ENCODE measurements around the gene PGM3. TPM values are rescaled to one million over a fixed set of nuclear protein-coding genes. Genes with fewer than 3 reads are reported as not detected.
A peak's percentile ranks its signal among the peaks of the same experiment; 100 is the strongest.
"Not testable (repeated sequence)": the region's sequence is repeated elsewhere in the genome, so short reads cannot be mapped to it uniquely, and the experiment has no call there.

PGM3 gene
- polyA plus RNA-seq, 3 donors from 2014 or later, result 1.7 to 8.3 (median 7.8) TPM

DNA sequence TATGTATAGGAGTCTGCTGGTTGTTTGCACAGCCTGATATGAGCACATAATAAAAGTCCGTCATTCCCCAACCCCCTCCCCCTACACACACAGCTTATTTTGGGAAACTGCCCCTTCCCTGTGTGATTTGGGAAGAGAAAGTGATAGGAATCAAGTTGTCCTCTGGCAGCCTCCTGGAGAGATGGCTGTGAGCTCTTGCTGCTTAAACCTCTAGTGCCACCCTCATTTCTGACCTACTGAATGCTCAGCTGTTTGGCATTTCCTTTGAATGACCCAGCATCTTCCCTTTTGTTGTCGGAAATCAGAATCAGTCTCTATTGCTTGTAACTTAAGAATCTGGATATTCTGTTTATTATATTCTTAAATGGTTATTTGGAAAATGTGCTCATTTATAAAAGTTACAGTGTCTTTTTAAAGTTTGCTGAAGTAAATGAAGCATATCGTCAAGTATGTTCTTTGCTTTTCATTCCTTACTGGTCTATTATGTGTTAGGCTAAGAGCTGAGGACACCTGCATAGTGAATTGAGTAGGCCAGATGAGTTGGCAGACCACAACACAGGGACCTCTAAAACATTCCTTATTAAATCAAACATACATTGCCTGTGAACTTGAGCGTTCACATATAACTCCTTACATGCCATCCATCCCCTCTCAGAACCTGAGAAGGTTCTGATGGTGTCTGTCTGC is 5.6 kb upstream of the PGM3 start:
- H3K4me3 Mint-ChIP-seq, result no peak overlapping the region

DNA sequence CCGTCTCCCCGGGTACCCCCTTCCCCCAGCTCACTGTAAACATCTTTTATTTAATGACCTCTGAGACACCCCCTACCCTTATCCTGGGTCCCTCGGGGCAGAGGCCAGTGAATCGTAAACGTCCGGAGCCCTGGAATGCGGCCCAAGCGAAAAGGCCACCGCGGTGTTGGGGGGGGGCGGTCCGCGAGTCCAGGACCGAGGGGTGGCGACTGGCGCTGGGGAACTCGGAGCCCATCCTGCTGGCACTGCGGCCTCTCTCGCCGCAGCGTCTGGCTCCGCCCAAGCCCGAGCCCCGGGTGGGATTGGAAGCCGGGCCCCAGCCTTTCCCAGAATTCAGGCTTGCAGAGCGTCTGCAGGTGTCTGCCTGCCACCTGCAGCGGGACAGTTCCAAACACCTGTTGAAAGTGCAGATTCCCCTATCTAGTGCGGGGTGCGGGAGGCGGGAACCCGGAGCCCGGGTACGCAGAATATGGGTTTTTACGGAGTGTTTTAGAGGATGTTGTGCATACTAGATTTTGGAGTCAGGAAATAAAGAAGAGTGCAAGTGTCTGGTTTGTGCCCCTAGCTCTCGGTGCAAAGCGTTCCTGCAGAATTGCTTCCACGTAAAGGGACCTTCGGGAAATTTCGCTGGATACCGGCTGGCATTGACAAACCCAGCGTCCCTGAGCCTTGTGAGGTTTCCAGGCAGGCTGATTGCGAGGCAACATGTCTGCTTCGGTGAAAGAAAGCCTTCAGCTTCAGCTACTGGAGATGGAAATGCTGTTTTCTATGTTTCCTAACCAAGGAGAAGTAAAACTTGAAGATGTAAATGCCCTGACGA is 892 bp upstream of the PGM3 start:
- peaks cover 4 to 6% (median 5%) of the 10 kb centered on the region in 3 donors for H3K36me3 Mint-ChIP-seq
- H3K9me3 Mint-ChIP-seq, result no peaks in the 10 kb centered on the region
- peak overlapping the region in 4 of 6 donors; percentile 24 to 77 (median 49) for H3K27ac Mint-ChIP-seq
- peaks cover 24 to 33% of the 10 kb centered on the region in 2 donors for H3K4me1 Mint-ChIP-seq
- peak; percentile 15 to 24 (median 20) for DNase-seq
- H3K4me3 Mint-ChIP-seq, result peak overlapping the region; percentile 67 to 99 (median 72)
- H3K27me3 Mint-ChIP-seq (ENCODE audit: low read depth in 3 of 3), result peaks cover 6 to 10% (median 9%) of the 10 kb centered on the region in 3 donors

More for the DNA sequence above, 5.6 kb upstream of the PGM3 start:
- H3K4me1 Mint-ChIP-seq, result peaks cover 6 to 14% of the 10 kb centered on the region in 2 donors
- DNase-seq, result no peak
- H3K9me3 Mint-ChIP-seq, result no peaks in the 10 kb centered on the region
- H3K27me3 Mint-ChIP-seq (ENCODE audit: low read depth in 3 of 3), result peaks cover 0 to 2% (median 0%) of the 10 kb centered on the region in 3 donors
- no peaks in the 10 kb centered on the region for H3K36me3 Mint-ChIP-seq
- no peak overlapping the region for H3K27ac Mint-ChIP-seq

DNA sequence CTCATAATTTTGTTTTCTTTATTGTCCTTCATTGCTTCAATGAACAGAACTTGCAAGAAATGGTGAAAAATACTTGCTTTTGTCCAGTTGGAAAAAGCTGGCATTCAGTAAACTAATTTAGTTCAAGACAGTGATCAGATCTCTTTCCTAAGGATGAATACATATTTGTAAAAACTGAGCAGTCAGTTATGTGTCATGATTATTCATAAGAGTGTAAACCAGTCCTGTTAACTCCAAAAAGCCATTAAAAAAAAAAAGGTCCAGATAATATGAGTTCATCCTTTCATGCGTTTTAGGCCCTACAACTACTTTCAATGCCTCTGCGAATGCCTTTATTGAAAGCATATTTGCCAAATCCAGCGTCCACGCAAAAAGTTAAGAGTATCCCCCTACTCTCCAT is 609 bp downstream of the PGM3 start:
- Mint-ChIP-seq H3K4me3 (peak overlapping the region; percentile 91 to 99 (median 98)), H3K9me3 (no peaks in the 10 kb centered on the region), H3K4me1 (peaks cover 24 to 33% of the 10 kb centered on the region in 2 donors), H3K27ac (peak overlapping the region; percentile 60 to 98 (median 90)), H3K27me3 (ENCODE audit: low read depth in 3 of 3) (peaks cover 6 to 10% (median 9%) of the 10 kb centered on the region in 3 donors), H3K36me3 (peaks cover 4 to 9% (median 5%) of the 10 kb centered on the region in 3 donors)
- DNase-seq, result no peak

DNA sequence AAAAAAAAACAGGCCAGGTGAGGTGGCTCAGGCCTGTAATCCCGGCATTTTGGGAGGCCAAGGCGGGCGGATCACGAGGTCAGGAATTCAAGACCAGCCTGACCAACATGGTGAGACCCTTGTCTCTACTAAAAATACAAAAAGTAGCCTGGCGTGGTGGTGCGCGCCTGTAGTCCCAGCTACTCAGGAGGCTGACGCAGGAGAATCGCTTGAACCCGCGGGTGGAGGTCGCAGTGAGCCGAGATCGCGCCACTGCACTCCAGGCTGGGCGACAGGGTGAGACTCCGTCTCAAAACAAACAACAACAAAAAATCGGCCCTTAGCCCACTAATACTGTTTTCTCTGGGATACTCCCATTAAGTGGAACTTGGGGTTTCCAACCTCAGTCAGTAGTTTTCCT is 1.1 kb downstream of the PGM3 start:
- Mint-ChIP-seq H3K27ac (peak overlapping the region in 4 of 6 donors; percentile 22 to 92 (median 74)), H3K4me1 (peaks cover 24 to 33% of the 10 kb centered on the region in 2 donors), H3K4me3 (peak overlapping the region; percentile 91 to 99 (median 98))
- H3K9me3 Mint-ChIP-seq; H3K27me3 Mint-ChIP-seq (ENCODE audit: low read depth in 3 of 3); H3K36me3 Mint-ChIP-seq: not testable (repeated sequence)
- peak in 1 of 3 donors; percentile 4 for DNase-seq

DNA sequence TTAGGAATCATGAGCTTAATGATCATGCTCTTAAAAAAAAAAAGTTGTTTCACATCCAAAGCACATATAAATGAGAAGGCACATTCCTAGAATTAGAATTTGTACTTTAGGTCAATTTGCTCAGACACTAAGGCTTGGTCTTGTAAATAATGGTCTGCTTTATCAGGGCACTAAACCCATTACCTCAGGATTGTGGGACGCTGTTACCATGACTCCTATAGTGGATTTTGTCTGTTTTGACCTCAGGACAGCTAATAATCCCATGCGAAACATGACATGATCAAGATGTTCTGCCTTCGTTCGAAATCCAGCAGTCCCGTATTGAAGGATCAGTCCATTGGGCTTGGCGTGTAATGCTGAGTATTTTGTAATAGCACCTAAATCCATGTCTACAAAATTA is 2.4 kb downstream of the PGM3 start:
- Mint-ChIP-seq H3K27ac (no peak overlapping the region), H3K36me3 (peaks cover 8 to 15% (median 13%) of the 10 kb centered on the region in 3 donors), H3K9me3 (no peaks in the 10 kb centered on the region), H3K27me3 (ENCODE audit: low read depth in 3 of 3) (peaks cover 6 to 10% (median 9%) of the 10 kb centered on the region in 3 donors), H3K4me3 (peak overlapping the region in 2 of 5 donors; percentile 48 to 69), H3K4me1 (peaks cover 24 to 33% of the 10 kb centered on the region in 2 donors)
- no peak for DNase-seq

DNA sequence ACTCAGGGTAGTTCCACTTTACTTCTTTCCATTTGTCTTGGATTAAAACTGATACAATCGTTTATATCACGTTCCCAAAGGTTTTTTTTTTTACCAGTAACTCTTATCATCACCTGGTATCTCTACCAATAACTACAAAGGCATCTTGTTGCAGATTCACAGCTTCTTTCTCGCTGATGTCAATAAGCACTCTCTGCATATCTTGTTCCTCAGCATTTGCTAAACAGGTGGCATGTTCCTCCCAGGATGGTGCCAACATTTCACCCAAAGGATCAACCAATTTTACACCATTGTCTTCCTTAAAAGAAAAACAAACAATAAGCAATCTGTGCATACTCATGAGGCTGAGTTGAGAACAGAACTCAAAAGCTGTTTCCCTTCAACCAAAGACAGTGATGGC is 4.6 kb downstream of the PGM3 start:
- peaks cover 6 to 10% (median 9%) of the 10 kb centered on the region in 3 donors for H3K27me3 Mint-ChIP-seq (ENCODE audit: low read depth in 3 of 3)
- H3K9me3 Mint-ChIP-seq, result no peaks in the 10 kb centered on the region
- peaks cover 18 to 19% of the 10 kb centered on the region in 2 donors for H3K4me1 Mint-ChIP-seq
- peaks cover 17 to 32% (median 19%) of the 10 kb centered on the region in 3 donors for H3K36me3 Mint-ChIP-seq
- DNase-seq, result no peak
- no peak overlapping the region for H3K4me3 Mint-ChIP-seq
- no peak overlapping the region for H3K27ac Mint-ChIP-seq

DNA sequence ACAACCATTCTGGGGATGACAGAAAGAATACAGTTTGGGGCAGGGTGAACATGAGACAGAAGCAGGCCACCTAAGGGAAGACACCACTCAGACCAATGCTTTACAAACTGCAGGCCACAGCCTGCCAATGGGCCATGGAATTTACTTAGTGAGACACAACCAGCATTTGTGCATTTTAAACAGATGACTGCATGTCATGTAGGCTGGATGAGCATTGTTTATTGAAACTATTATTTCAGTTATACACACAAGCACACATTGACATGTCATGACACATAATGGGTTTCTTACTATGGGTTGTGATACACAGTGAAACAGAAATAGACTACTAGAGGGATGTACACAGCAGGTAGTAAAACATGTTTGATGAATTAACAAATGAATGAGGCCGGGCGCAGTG is 8.0 kb downstream of the PGM3 start:
- H3K9me3 Mint-ChIP-seq, result no peaks in the 10 kb centered on the region
- H3K27ac Mint-ChIP-seq, result peak overlapping the region in 2 of 6 donors; percentile 43 to 46
- peaks cover 26 to 51% (median 37%) of the 10 kb centered on the region in 3 donors for H3K36me3 Mint-ChIP-seq
- peaks cover 0 to 4% of the 10 kb centered on the region in 2 donors for H3K4me1 Mint-ChIP-seq
- no peak for DNase-seq
- H3K4me3 Mint-ChIP-seq, result no peak overlapping the region
- H3K27me3 Mint-ChIP-seq (ENCODE audit: low read depth in 3 of 3), result no peaks in the 10 kb centered on the region

DNA sequence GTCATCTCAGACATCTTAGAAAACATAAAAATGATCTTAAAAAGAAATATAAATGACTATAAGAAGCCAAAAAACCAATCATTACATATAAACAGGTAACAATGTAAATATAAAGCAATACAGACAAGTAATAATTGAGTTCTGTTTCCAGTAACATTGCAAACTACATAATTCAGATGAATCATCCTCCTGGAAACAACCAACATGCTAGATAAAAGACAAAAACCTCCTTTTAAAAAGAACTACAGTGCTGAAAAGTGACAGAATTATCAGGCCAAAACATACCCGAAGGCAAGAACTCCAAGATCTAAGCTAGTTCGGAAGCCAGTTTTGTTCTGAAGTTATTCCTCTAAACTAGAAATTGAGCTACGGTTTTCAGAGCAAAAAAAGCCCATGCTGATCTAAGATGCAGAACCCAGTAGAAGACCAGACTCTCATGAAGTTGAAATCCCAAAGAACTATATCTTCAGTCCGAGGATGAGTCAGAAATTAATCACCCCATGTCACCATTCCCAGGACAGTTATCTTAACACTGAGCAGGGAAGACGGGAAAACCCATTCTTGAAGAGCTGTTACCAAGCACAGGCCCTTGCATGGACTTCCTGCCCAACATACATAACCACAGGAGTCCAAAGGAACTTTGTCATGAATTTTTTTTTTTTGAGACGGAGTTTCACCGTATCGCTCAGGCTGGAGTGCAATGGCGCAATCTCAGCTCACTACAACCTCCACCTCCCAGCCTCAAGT is 9.8 kb downstream of the PGM3 start:
- no peaks in the 10 kb centered on the region for H3K9me3 Mint-ChIP-seq
- H3K36me3 Mint-ChIP-seq, result peaks cover 22 to 54% (median 37%) of the 10 kb centered on the region in 3 donors
- no peak overlapping the region for H3K27ac Mint-ChIP-seq
- no peaks in the 10 kb centered on the region for H3K27me3 Mint-ChIP-seq (ENCODE audit: low read depth in 3 of 3)
- H3K4me3 Mint-ChIP-seq, result no peak overlapping the region
- DNase-seq, result no peak
- H3K4me1 Mint-ChIP-seq, result no peaks in the 10 kb centered on the region

DNA sequence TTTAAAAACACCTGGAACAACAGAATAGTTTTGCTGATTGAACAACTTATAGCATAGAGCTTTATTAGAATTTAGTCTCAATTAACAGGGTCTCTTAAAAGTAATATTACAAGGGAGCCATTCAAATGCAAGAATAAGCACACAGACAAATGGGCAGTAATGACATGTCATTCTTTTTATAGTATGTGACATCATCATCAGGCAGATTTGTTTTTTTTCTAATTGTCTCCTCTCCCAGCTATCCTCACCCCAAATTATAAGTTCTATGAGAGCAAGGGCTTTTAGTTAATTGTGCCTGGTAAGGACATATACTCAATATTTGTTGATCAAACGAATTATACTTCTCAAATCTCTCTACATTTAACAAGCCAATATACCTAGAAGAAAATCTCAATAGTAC is 11.0 kb downstream of the PGM3 start:
- DNase-seq, result no peak
- no peaks in the 10 kb centered on the region for H3K9me3 Mint-ChIP-seq
- H3K27ac Mint-ChIP-seq, result peak overlapping the region in 1 of 6 donors; percentile 29
- H3K36me3 Mint-ChIP-seq, result peaks cover 22 to 57% (median 37%) of the 10 kb centered on the region in 3 donors
- H3K4me3 Mint-ChIP-seq, result no peak overlapping the region
- no peaks in the 10 kb centered on the region for H3K4me1 Mint-ChIP-seq
- no peaks in the 10 kb centered on the region for H3K27me3 Mint-ChIP-seq (ENCODE audit: low read depth in 3 of 3)

DNA sequence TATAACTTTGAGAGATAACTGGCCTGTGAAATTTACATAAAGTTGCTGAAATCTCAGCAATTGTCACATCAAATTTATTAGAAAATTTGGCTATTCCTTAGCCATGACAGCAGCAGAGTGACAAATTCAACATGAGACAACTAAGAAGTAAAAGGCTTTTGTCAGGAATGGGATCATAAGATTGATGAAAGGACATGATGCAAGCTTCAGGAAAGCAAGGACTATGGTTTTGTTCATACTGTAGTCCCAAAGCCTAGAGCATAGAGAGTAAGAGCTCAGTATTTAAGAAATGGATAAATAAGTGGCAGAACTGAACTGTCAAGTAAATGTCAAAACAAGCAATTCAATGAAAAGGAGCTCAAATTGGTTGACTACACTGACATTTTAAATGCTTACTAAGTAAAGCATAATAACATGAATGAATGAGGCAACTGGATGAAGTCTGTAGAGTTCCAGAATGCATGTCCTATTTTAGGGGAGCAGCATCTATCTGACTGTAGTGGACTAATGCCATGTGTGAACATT is 12.6 kb downstream of the PGM3 start:
- no peak overlapping the region for H3K4me3 Mint-ChIP-seq
- H3K27me3 Mint-ChIP-seq (ENCODE audit: low read depth in 3 of 3), result no peaks in the 10 kb centered on the region
- H3K36me3 Mint-ChIP-seq, result peaks cover 18 to 61% (median 28%) of the 10 kb centered on the region in 3 donors
- no peaks in the 10 kb centered on the region for H3K9me3 Mint-ChIP-seq
- DNase-seq, result no peak
- H3K27ac Mint-ChIP-seq, result no peak overlapping the region
- no peaks in the 10 kb centered on the region for H3K4me1 Mint-ChIP-seq

DNA sequence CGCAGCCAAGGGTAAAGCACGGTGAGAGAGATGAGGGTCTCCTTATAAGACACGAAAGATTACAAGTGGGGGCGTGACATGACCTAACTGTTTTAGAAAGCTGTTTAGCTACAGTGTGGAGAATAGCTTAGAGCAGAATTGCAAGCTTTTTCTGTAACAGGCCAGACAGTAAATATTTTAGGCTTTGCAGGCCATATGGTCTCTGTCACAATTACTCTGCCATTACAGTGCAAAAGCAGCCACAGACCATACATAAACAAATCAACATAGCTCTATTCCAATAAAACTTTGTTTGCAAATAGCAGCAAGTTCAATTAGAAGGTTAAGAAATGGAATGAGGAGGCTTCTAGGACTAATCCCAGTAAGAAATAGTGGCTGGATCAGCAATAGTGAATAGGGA is 16.8 kb downstream of the PGM3 start:
- Mint-ChIP-seq H3K27ac (peak overlapping the region in 1 of 6 donors; percentile 69), H3K27me3 (ENCODE audit: low read depth in 3 of 3) (no peaks in the 10 kb centered on the region), H3K4me1 (no peaks in the 10 kb centered on the region), H3K9me3 (no peaks in the 10 kb centered on the region), H3K36me3 (peaks cover 15 to 56% (median 26%) of the 10 kb centered on the region in 3 donors), H3K4me3 (no peak overlapping the region)
- DNase-seq, result no peak

DNA sequence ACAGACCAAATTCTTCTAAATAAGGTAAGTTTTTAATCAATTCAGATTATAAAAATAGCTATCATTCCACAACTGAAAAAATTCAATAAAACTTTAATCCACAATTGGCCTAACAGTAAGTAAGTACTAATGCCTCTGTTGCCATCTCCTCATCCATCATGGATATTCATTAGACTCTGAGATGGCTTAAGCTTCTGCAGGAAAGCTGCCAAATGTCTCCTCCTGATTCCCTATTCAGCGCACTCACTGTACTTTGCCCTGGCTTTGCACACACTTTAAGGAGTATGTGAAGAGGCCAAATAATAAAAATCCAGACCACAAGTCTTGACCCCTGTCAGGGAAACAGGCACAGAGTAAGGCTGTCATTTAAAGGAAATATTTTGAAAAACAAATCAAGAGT is 23.6 kb downstream of the PGM3 start:
- no peaks in the 10 kb centered on the region for H3K9me3 Mint-ChIP-seq
- no peak overlapping the region for H3K4me3 Mint-ChIP-seq
- H3K36me3 Mint-ChIP-seq, result peaks cover 19 to 67% (median 28%) of the 10 kb centered on the region in 3 donors
- DNase-seq, result no peak
- no peaks in the 10 kb centered on the region for H3K4me1 Mint-ChIP-seq
- no peaks in the 10 kb centered on the region for H3K27me3 Mint-ChIP-seq (ENCODE audit: low read depth in 3 of 3)
- no peak overlapping the region for H3K27ac Mint-ChIP-seq

DNA sequence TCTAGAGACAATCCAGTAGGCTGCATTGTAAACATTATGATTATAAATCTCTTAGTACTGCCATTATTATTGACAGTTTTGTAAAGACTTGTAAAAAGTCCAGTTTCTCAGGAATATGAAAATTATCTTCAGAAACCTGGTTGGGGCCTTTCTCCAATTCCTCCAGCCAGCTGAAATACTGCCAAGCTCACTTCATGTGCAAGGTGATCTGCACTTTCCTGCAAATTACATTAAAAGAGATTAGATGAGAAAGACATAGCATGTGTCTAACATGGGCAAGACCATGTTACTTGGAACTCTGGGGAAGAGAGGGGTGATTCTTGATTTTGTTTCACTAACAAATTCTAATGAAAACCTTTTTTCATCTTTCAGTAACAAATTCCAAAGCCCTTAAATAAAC is 24.0 kb downstream of the PGM3 start:
- no peaks in the 10 kb centered on the region for H3K4me1 Mint-ChIP-seq
- H3K9me3 Mint-ChIP-seq, result no peaks in the 10 kb centered on the region
- H3K27ac Mint-ChIP-seq, result peak overlapping the region in 1 of 6 donors; percentile 10
- no peak overlapping the region for H3K4me3 Mint-ChIP-seq
- H3K27me3 Mint-ChIP-seq (ENCODE audit: low read depth in 3 of 3), result no peaks in the 10 kb centered on the region
- no peak for DNase-seq
- peaks cover 20 to 67% (median 32%) of the 10 kb centered on the region in 3 donors for H3K36me3 Mint-ChIP-seq
